Body of pancreas (tissue), 4 donors: ENCODE data around the gene NRIP1. TPM values are rescaled to one million over a fixed set of nuclear protein-coding genes. Genes with fewer than 3 reads are reported as not detected.
A peak's percentile ranks its signal among the peaks of the same experiment; 100 is the strongest.

ENCODE experiments used
- ATAC-seq: fragments of 150-250 bp; one replicate; pipeline ENCODE4 v1.9.1; 2016
- DNase-seq, 4 donors: peaks; one replicate each; pipeline ENCODE4 v3.0.0-alpha.2; 2019
- H3K27ac ChIP-seq, 4 donors: fragments of 200-600 bp; sonication (generic); 1 replicate in 3 of 4; 2 replicates in 1 of 4; pipeline versions ENCODE4 v1.5.1 to v1.6.1; 2016 to 2019; ENCODE audit warnings: mild to moderate bottlenecking in 1 of 4, mixed read lengths in 1 of 4, moderate library complexity in 1 of 4
- H3K27me3 ChIP-seq, 2 donors: fragments of 200-600 bp; sonication (generic); one replicate each; pipeline ENCODE4 v1.6.0; 2016; ENCODE audit warnings: mild to moderate bottlenecking in 1 of 2
- H3K36me3 ChIP-seq, 2 donors: fragments of 200-600 bp; sonication (generic); replicated peaks in 1 of 2; 2 replicates each; pipeline ENCODE4 v1.5.1; 2016; ENCODE audit warnings: low read depth in 2 of 2; ENCODE audit not compliant: insufficient read depth in 1 of 2
- H3K4me1 ChIP-seq: fragments of 200-600 bp; sonication (generic); one replicate; pipeline ENCODE4 v1.6.0; 2016
- H3K4me3 ChIP-seq, 2 donors: fragments of 200-600 bp; sonication (generic); 1 replicate in 1 of 2; 2 replicates in 1 of 2; pipeline ENCODE4 v1.5.1; 2016 to 2019
- H3K9me3 ChIP-seq, 3 donors: fragments of 200-600 bp; sonication (generic); 1 replicate in 2 of 3; 2 replicates in 1 of 3; pipeline ENCODE4 v1.5.1; 2016
- CTCF ChIP-seq, 7 experiments: fragments of 450-650 bp in 4 of 7; fragments of 200-600 bp in 3 of 7; sonication (generic) in 3 of 7; IDR thresholded peaks; one replicate each; pipeline ENCODE4 v1.5.1; 2016 to 2019; ENCODE audit warnings: antibody characterized with exemption in 7 of 7
- POLR2A ChIP-seq, 3 donors: fragments of 450-650 bp; IDR thresholded peaks; one replicate each; pipeline ENCODE4 v1.6.1; 2016; ENCODE audit warnings: antibody characterized with exemption in 3 of 3, mild to moderate bottlenecking in 2 of 3
- WGBS, 2 donors: methylation state at CpG; one replicate each; pipeline ENCODE4 v1.1.5; 2017; 5-methylcytosine and 5-hydroxymethylcytosine counted together
- intact Hi-C: fragments of 100-400 bp; cut with DNase I; formaldehyde crosslinking; loops from one replicate; pipeline ENCODE4 v1.15.1; 2023
- total RNA-seq, 2 donors: library from RNA; depleted of rRNA; stranded (reverse); fragments of >200 nt; gene quantifications; one replicate each; pipeline ENCODE4 v1.1.0, GENCODE V29; 2016

The NRIP1 gene
- total RNA-seq, 2 donors from 2014 or later = 18.5 to 27.8 TPM

- Histone ChIP-seq H3K27me3 (no peaks in the 10 kb centered on the region), H3K4me3 (no peak overlapping the region), H3K36me3 (no peaks in the 10 kb centered on the region), H3K27ac (no peak overlapping the region), H3K9me3 (no peaks in the 10 kb centered on the region), H3K4me1 (no peaks in the 10 kb centered on the region)
- no peak for DNase-seq
- ATAC-seq = no peak
- 59 to 61% methylated on average over 1 of the region's 1 CpG for WGBS, 2 donors
- intact Hi-C loops = no loop called here
- TF ChIP-seq CTCF (IDR thresholded peaks at IDR 0.05) = no peak
- TF ChIP-seq POLR2A (IDR thresholded peaks at IDR 0.05) = no peak
Measured at GRCh38 chr21:14923468-14923867, 141.3 kb downstream of the NRIP1 start.

DNA sequence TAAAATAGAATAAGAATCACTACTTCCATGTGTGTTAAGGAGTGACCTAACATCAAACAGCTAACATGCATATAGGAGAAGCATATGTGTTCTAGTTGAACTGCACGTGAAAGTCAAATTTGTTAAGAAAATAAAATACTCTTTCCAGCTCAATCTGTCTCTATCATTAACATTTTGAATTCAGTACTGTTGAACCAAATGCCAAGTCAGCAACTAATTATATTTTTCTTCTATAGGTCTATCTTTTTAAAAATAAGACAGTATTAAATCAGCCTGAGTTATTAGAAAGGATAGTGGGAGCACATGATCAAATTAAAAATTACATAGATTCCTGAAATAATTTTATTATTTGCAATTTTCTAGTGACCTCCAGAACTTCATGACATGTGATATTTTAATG, 141.8 kb downstream of the NRIP1 start:
- Histone ChIP-seq H3K27ac (no peak overlapping the region), H3K4me1 (no peaks in the 10 kb centered on the region), H3K9me3 (no peaks in the 10 kb centered on the region), H3K36me3 (no peaks in the 10 kb centered on the region), H3K4me3 (no peak overlapping the region), H3K27me3 (no peaks in the 10 kb centered on the region)
- DNase-seq (no peak), ATAC-seq (no peak)
- intact Hi-C loops = no loop called here
- TF ChIP-seq CTCF (IDR thresholded peaks at IDR 0.05) (no peak), POLR2A (IDR thresholded peaks at IDR 0.05) (no peak)
- WGBS, 2 donors = 89 to 100% methylated on average over 1 of the region's 1 CpG

DNA sequence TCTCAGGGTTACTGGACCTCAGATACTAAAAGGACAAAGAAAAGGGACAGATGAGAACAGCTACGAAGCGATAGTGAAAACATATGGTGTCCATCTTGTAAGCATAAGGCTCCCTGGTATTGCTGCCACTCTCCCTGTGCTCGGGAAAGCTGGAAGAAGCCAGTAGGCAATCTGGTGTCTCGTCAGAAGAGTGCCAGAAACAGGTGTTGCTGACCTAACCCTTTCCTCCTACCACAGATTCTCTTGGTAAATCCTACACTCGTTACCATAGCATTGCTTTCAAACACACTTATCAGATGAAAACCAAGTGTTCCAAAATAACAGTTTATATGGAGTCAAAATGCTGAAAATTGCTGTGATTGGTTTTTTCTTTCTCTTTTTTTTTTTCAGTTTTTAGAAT, 146.3 kb downstream of the NRIP1 start:
- peaks cover 6% of the 10 kb centered on the region for H3K4me1 ChIP-seq
- TF ChIP-seq CTCF (IDR thresholded peaks at IDR 0.05) (no peak), POLR2A (IDR thresholded peaks at IDR 0.05) (no peak)

GRCh38 chr21:14917762-14918161, 147.0 kb downstream of the NRIP1 start:
- Histone ChIP-seq H3K27ac (no peak overlapping the region), H3K9me3 (no peaks in the 10 kb centered on the region), H3K4me1 (peaks cover 6% of the 10 kb centered on the region), H3K4me3 (no peak overlapping the region), H3K36me3 (no peaks in the 10 kb centered on the region), H3K27me3 (no peaks in the 10 kb centered on the region)
- TF ChIP-seq CTCF (IDR thresholded peaks at IDR 0.05) (no peak), POLR2A (IDR thresholded peaks at IDR 0.05) (no peak)
- no peak for DNase-seq
- no peak for ATAC-seq
- intact Hi-C loops = no loop called here
- WGBS, 2 donors = 64 to 66% methylated on average over 2 of the region's 2 CpGs

More for the DNA sequence above, 146.3 kb downstream of the NRIP1 start:
- DNase-seq (no peak), ATAC-seq (peak; percentile 40)
- H3K9me3 ChIP-seq = no peaks in the 10 kb centered on the region
- H3K4me3 ChIP-seq = no peak overlapping the region
- H3K36me3 ChIP-seq = no peaks in the 10 kb centered on the region
- WGBS, 2 donors = 77 to 84% methylated on average over 5 of the region's 5 CpGs
- no peaks in the 10 kb centered on the region for H3K27me3 ChIP-seq
- intact Hi-C loops = no loop called here
- no peak overlapping the region for H3K27ac ChIP-seq

GRCh38 chr21:14916676-14917141, 148.1 kb downstream of the NRIP1 start:
- no peaks in the 10 kb centered on the region for H3K9me3 ChIP-seq
- no peak overlapping the region for H3K4me3 ChIP-seq
- peaks cover 6% of the 10 kb centered on the region for H3K4me1 ChIP-seq
- no peak for ATAC-seq
- no peaks in the 10 kb centered on the region for H3K27me3 ChIP-seq
- H3K36me3 ChIP-seq = no peaks in the 10 kb centered on the region
- no peak overlapping the region for H3K27ac ChIP-seq
- WGBS, 2 donors = 41 to 42% methylated on average over 3 of the region's 3 CpGs
- intact Hi-C loops = no loop called here
- no peak for DNase-seq
- TF ChIP-seq CTCF (IDR thresholded peaks at IDR 0.05) (no peak), POLR2A (IDR thresholded peaks at IDR 0.05) (no peak)
